NK-92 treated with Interleukin-12 subunit alpha and Interleukin-12 subunit beta, amount 100 ng/mL, for 24 hours (cell line): Measurements from ENCODE around the gene CD248.
A peak's percentile ranks its signal among the peaks of the same experiment; 100 is the strongest.

Experiments used
- DNase-seq: peaks from one replicate; lab custom pipeline; 2025; lab: John Stamatoyannopoulos, UW

The CD248 gene

DNA sequence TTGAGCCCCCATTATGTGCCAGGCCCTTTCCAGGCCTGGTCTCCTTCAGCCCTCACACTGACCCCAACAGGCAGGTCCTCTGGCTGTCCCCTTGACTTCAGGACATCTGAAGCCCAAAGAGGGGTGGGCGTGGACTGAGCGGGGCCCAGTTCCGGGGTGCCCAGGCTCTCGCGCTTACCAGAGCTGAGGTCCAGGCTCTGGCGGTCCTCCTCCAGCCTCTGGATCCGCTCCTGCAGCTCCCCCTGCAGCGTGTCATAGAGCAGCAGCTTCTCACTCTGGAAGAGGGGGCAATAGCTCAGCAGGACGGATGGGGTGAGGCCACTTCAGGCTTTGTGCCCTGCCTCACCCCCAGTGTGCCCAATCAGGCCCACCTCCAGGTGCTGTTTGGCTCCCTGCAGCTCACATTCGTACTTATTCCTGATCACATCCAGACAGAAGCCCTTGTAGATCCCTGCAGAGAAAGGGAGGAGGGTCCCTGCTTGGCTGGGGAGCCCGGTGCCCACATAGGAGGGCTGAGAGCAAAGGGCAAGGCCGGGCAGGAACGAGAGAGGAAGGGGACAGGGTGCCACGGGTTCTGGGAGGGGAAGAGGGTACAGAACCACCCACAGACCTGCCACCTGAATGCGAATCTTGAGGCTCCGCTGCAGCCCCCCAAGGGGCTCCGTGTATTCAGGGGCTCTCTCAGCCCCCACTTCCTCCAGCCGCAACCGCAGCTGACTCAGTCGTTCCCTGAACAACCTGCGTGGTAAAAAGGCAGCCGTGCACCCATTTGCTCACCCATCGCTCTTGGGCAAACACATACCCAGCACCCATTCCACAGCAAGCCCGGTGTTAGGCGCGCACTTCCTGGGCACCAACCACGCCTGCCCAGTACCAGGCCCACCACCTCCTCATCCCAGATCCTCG lies 24.0 kb upstream of the CD248 start:
- no peak for DNase-seq

DNA sequence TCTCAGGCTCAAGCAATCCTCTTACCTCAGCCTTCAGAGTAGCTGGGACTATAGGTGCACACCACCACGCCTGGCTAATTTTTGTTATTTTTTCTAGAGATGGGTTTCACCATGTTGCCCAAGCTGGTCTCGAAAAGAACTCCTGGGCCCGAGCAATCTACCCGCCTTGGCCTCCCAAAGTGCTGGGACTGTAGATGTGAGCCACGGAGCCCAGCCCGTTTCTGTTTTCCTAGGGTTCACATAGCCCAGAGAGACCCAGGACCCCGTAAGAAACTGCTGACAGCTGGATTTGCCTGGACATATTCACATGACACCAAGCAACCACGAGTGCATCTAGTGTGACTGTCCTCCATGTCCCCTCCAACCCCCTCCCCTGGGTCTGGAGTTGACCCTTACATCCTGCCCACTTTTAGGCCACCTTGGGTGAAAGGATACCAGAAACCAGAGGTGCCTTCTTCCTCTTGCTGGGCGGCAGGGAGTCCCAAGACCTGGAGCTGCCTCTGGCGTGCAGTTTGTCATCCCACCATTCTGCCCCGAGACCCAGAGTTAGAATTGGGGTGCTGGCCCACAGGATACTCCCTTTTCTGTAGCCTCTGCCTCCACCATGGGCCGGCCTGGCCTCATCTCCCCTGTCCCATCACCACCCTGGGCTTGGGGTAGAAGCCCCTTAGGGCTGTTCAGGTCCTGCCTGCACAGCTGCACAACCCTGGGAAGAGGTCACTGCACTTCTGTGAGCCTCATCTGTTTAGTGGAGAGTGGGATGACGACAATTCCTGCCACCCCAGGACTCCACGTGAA lies 23.0 kb upstream of the CD248 start:
- DNase-seq: no peak

DNA sequence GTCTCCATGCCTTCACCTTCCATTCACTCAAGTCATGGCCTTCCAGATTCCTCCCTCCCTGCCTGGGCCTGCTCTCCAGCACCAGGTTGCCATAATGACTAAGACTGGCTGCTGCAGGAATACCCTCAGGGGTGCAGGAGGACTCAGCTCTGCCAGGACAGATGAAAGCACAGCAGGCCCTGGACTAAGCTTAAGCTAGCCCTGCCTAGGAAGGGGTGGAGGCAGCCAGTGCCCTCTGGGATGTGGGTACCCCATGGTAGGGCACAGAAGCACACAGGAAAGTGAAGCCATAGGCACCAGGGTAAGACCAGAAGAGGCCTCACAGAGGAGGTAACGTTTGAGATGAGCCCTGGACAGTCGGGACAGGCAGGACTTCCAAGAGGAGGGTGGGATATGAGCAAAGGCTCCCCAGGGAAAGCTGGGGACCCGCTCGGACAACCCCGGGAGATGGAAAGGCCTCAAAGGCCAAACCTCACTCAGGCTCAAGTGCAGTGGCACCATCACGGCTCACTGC lies 22.4 kb upstream of the CD248 start:
- no peak for DNase-seq

- no peak for DNase-seq
Measured at GRCh38 chr11:66338276-66339161, 21.7 kb upstream of the CD248 start.

GRCh38 chr11:66337103-66337899 lies 20.5 kb upstream of the CD248 start:
- DNase-seq: no peak

DNA sequence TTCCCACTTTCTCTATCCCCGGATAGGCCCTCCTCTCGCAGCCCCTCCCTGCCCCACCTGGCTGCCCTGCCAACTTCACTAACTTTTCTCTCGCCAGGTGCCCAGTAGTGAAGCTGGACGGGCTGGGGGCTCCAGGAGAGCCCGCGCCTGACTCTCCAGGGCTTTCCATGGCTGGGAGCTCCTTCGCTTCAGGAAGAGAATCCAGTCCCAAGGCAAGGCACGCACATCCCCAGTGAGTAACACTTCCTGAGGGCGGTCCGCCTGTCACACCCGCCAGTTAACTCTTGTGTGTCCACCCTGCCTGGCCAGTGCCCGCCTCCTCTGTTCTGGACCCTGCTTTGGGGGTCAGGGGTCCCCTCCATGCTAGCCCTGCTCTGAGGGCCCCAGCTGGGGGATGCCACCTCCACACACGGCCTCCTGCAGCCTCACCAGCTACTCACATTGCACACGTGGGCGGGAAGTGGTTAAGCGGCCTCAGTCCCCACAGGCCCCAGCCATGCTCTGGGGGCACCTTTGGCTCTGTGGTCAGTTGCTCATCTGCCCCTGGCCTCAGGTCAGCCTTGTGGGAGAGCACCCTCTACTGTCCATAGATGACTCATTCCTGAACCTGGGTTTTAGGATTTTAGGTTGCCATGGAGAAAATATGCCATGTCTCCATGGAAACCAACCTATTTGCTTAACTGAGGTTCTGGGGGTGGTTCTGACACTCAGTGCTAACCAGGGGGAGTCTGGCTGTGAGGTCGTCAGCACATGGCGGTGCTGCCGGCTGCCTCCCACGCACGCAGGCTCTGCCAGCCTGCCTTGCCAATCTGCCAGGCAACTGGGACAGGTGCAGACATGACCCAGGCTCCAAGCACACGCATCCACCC lies 19.6 kb upstream of the CD248 start, which contains the start of gene RIN1:
Gene RIN1, minus strand, starts transcription at position 201 of the 869 bp plus-strand sequence. Its CDS starts 32 bp downstream, at position 169.
- peak; percentile 81 for DNase-seq

- DNase-seq: no peak
Measured at GRCh38 chr11:66335531-66336233, 18.8 kb upstream of the CD248 start.

- DNase-seq: no peak
Measured at GRCh38 chr11:66334605-66335442, 18.0 kb upstream of the CD248 start.

DNA sequence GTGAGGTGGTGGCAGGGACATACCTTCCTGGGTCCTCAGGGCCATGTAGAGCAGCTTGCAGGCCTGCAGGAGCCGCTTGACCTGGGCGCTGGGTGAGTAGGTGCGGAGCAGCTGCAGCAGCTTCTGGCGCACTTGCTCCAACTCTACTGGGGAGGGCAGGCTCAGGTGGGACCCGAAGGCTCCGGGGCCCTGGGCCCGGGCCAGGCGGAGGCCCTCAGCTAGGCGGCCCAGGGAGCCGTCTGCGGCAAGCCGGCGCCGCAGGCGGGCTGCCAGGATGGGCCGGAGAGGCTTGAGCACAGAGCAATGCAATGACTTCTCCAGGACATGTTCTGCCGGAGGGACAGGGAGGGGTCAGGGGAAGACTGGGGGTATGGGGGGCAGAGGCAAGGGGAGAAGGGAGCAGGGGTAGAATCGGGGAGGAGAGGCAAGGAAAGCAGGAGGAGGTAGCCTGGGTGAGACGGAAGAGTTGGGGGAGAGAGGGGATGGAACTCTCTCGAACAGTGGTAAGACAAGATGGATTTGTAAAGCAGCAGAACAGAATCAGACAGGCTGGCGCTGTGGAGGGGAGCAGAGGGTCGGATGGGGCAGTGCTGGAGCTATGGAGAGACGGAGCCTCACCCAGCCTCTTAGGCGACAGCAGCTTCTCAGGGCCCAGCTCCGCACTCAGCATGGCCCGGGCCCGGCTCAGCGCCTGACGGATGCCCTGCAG lies 17.2 kb upstream of the CD248 start:
- DNase-seq: no peak

DNA sequence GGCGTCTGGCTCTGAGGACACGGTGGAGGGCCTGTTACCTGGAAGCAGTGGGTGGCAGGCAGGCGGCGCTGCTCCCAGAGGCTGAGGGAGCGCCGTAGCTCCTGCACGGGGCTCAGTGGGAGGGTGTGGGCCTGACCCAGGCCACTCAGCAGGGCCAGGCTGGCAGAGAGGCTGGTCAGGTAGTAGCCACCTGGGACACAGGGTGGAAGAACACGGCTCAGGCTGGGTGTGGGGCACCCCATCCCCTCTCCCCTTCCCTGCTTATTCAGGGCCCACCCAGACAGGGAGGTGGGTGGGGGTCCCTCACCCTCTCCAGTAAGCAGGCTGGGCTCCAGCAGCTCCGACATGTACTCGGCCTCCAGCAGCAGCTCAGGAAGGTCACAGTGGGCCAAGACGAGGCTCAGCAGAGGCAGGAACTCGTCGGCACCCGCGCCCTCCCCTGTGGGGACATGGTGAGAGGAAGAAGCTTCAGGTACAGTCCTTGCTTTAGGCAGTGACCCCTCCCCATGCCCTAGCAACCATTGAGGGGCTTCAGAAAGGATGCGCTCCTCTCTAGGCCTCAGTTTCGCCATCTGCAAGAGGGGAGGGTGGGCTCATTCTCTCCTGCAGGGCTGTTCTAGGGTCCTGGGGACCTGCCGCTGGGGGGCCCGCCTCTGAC lies 16.5 kb upstream of the CD248 start:
- no peak for DNase-seq

DNA sequence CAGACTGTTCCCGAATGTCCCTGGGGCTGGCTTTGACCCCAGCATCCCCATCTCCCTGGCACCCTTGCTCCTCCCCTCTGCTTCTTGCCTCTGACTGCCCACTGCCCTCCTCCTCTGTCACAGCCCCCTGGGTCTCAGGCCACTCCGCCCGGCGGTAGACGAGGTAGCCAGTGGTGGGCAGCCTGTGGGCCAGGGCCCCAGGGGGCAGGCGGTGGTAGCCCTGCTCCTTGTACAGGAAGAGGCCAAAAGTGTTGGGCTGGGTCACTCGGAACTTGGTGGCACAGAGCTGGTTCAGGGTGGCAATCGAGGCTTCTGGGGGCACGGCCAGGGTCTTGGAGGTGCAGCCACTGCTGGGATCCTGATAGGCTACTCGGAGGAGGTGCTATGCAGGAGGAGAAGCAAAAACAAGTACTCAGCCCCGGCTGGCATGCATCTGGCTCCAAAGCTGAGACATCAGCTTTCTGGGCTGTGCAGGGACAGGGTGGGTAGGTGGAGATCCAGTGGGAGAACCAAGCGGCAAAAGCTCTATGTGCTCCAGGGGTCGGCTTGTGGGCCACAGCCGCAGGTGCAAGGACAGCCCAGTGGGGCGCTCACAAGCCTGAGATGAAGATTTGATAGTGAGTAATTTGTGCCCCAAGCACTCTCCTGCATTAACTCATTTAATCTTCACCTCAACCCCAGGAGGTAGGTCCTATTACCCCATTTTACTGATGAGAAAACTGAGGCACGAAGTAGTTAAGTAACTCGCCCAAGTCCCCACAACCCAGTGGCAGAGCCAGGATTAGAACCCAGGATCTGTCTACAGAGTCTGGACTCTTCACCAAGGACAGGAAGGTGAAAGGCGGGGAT lies 15.8 kb upstream of the CD248 start:
- no peak for DNase-seq

DNA sequence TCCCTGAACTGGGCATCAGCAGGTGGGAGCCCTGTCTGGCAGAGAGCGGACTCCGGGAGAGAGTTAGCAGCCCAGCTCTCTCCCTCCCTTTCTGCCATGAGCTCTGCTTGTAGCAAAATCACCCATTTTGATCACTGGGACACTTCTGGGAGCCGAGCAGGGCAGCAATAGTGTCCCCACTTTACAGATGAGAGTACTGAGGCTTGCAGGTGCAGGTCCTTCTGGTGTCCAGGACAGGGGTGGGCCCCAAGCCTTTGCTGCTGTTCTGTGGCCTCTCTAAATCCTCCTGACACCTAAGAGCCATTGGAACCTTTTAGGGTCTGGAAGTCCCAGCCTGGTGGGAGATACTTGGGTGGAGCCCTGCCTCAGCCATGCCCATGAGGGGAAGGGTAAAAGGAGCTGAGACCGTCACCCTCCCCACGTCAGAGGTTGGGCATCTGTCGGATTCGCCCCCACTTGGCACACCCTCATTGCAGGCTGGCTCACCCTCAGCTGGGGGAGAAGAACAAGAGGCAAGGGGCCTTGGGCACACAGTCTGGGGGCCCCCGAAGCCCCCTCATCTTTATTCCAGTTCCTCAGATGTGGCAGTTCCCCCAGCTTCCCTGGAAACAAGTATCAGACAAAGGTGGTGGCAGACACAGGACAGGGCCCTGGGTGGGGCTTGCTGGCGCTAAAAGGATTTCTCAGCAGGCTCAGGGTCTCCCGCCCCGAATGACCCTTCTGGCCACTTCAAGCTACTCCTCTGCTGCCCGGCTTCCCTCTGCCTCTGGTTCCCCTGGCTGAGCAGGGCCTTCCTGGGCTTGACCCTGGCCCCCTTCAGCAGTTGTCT lies 14.9 kb upstream of the CD248 start:
- no peak for DNase-seq

DNA sequence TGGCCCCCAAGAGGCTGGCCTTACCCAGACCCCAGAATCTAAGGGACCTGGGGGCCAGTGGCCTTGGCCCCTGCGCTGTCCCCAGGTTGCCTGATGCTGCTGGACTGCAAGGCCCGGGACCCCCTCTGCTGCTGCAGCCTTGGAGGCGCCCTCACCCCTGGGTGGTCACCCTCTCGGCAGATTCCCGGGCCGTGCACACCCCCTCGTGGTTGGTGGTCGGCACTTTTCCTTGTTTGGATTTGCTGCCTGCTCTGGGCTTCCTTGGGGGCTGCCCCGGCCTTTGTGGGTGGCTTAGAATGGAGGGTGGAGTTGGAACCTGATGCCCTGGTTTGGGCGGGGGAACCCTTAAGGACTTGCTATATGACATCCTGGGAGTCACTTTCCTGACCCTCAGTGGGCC lies 14.1 kb upstream of the CD248 start:
- DNase-seq: no peak

- no peak for DNase-seq
Measured at GRCh38 chr11:66329165-66329673, 12.4 kb upstream of the CD248 start.
